Cardiac muscle cell (in vitro differentiated cells and primary cell): Measurements from ENCODE around the gene MUC21. TPM values are rescaled to one million over a fixed set of nuclear protein-coding genes. Genes with fewer than 3 reads are reported as not detected.

Experiments used
- DNase-seq, 2 donors: peaks; one replicate each; pipeline versions ENCODE4 v3.0.0 to v3.0.0-alpha.2; 2010 to 2017; ENCODE audit warnings: low read depth in 1 of 2, low spot score in 1 of 2
- H3K27ac ChIP-seq: fragments of 200-600 bp; sonication (generic); 2 replicates; pipeline ENCODE4 v1.5.1; 2016
- H3K27me3 ChIP-seq: fragments of 200-600 bp; sonication (generic); 2 replicates; pipeline ENCODE4 v1.6.0; 2016; ENCODE audit warnings: control low read depth
- H3K36me3 ChIP-seq: fragments of 200-600 bp; sonication (generic); 2 replicates; pipeline ENCODE4 v1.5.1; 2016; ENCODE audit warnings: control low read depth
- H3K4me1 ChIP-seq: fragments of 200-600 bp; sonication (generic); 2 replicates; pipeline ENCODE4 v1.8.1; 2017; ENCODE audit warnings: low read depth, mild to moderate bottlenecking, mixed run types
- H3K4me3 ChIP-seq: fragments of 200-600 bp; sonication (generic); 2 replicates; pipeline ENCODE4 v1.5.1; 2016; ENCODE audit warnings: mild to moderate bottlenecking
- H3K9me3 ChIP-seq: fragments of 200-600 bp; sonication (generic); 2 replicates; pipeline ENCODE4 v1.5.1; 2017; ENCODE audit warnings: low read depth, mild to moderate bottlenecking, control low read depth
- CTCF ChIP-seq: IDR thresholded peaks from 2 replicates; pipeline ENCODE4 v1.5.1; 2012; ENCODE audit warnings: low read depth, mild to moderate bottlenecking, low read length
- polyA plus RNA-seq: library from polyadenylated mRNA; unstranded; fragments of >200 nt; fragmentation: Nextera tagmentation; extraction: Ambion mirVana; gene quantifications from 2 replicates; pipeline ENCODE4 v1.2.1, GENCODE V29; 2016
- total RNA-seq: library from RNA; depleted of rRNA; stranded (reverse); fragments of >200 nt; gene quantifications from 2 replicates; pipeline ENCODE4 v1.2.3, GENCODE V29; 2016

Gene MUC21
- total and polyA plus RNA-seq, 2 experiments from 2014 or later, result not detected

- no peaks in the 10 kb centered on the region for H3K36me3 ChIP-seq
- no peaks in the 10 kb centered on the region for H3K9me3 ChIP-seq
- H3K4me1 ChIP-seq, result no peaks in the 10 kb centered on the region
- TF ChIP-seq CTCF, result no peak
- H3K4me3 ChIP-seq, result no peak overlapping the region
- peak in 1 of 2 donors; percentile 39 for DNase-seq
- H3K27ac ChIP-seq, result no peak overlapping the region
- H3K27me3 ChIP-seq, result peaks cover 6% of the 10 kb centered on the region
Observed at GRCh38 chr6:30960907-30961673, 22.4 kb upstream of the MUC21 start.

GRCh38 chr6:30962716-30963115, 20.8 kb upstream of the MUC21 start:
- no peak for DNase-seq
- Histone ChIP-seq H3K4me3 (no peak overlapping the region), H3K27ac (no peak overlapping the region), H3K36me3 (no peaks in the 10 kb centered on the region), H3K9me3 (no peaks in the 10 kb centered on the region), H3K27me3 (no peaks in the 10 kb centered on the region), H3K4me1 (no peaks in the 10 kb centered on the region)
- no peak for TF ChIP-seq CTCF

- TF ChIP-seq CTCF, result no peak
- no peak overlapping the region for H3K27ac ChIP-seq
- H3K4me3 ChIP-seq, result no peak overlapping the region
- no peaks in the 10 kb centered on the region for H3K4me1 ChIP-seq
- no peak for DNase-seq
- H3K9me3 ChIP-seq, result no peaks in the 10 kb centered on the region
- H3K36me3 ChIP-seq, result no peaks in the 10 kb centered on the region
- H3K27me3 ChIP-seq, result no peaks in the 10 kb centered on the region
Observed at GRCh38 chr6:30963641-30964040, 19.9 kb upstream of the MUC21 start.

- H3K36me3 ChIP-seq, result no peaks in the 10 kb centered on the region
- H3K27me3 ChIP-seq, result no peaks in the 10 kb centered on the region
- DNase-seq, result no peak
- no peaks in the 10 kb centered on the region for H3K4me1 ChIP-seq
- H3K9me3 ChIP-seq, result no peaks in the 10 kb centered on the region
- no peak overlapping the region for H3K27ac ChIP-seq
- TF ChIP-seq CTCF, result no peak
- H3K4me3 ChIP-seq, result no peak overlapping the region
Observed at GRCh38 chr6:30964075-30964474, 19.4 kb upstream of the MUC21 start.

GRCh38 chr6:30965140-30965601, 18.3 kb upstream of the MUC21 start:
- Histone ChIP-seq H3K27me3 (no peaks in the 10 kb centered on the region), H3K9me3 (no peaks in the 10 kb centered on the region), H3K27ac (no peak overlapping the region), H3K4me1 (no peaks in the 10 kb centered on the region), H3K4me3 (no peak overlapping the region), H3K36me3 (no peaks in the 10 kb centered on the region)
- no peak for TF ChIP-seq CTCF
- no peak for DNase-seq
